Adrenal gland (tissue), 5 donors: ENCODE measurements around the gene NDEL1.

Source experiments
- POLR2A ChIP-seq, 2 donors: fragments of 450-650 bp; IDR thresholded peaks; one replicate each; pipeline ENCODE4 v1.6.1; 2017; ENCODE audit warnings: antibody characterized with exemption in 2 of 2, mild to moderate bottlenecking in 2 of 2, moderate library complexity in 1 of 2
- TF ChIP-seq, protein P1 (sequence below), 6 experiments: fragments of 450-650 bp in 4 of 6; fragments of 200-600 bp in 2 of 6; sonication (generic) in 1 of 6; IDR thresholded peaks; 1 replicate in 5 of 6; 2 replicates in 1 of 6; pipeline versions ENCODE4 v1.5.1 to v1.8.0; 2016 to 2021; ENCODE audit warnings: antibody characterized with exemption in 6 of 6, mild to moderate bottlenecking in 2 of 6, moderate library complexity in 1 of 6
- donor health status: DM: no; HTN: no; CAD: no.

DNA sequence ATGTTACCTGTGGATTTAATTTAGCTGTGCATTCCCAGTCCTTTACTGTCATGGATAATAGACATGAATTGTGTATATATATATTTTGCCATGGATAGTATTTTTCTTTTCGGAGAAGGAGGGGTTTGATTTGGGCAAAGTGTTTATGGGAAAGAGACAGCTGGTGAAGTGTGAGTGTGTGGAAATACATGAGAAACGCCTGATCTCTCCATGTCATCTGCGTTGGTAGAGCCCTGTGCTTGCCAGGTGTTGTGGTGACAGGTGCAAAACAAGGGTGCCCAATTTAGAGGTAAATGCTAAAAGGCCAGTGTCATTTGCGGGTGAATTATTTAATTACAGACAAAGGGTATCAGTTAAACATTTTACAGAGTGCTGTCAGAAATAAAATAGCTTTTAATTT lies 23.4 kb downstream of the NDEL1 start:
- TF ChIP-seq, protein P1, sequence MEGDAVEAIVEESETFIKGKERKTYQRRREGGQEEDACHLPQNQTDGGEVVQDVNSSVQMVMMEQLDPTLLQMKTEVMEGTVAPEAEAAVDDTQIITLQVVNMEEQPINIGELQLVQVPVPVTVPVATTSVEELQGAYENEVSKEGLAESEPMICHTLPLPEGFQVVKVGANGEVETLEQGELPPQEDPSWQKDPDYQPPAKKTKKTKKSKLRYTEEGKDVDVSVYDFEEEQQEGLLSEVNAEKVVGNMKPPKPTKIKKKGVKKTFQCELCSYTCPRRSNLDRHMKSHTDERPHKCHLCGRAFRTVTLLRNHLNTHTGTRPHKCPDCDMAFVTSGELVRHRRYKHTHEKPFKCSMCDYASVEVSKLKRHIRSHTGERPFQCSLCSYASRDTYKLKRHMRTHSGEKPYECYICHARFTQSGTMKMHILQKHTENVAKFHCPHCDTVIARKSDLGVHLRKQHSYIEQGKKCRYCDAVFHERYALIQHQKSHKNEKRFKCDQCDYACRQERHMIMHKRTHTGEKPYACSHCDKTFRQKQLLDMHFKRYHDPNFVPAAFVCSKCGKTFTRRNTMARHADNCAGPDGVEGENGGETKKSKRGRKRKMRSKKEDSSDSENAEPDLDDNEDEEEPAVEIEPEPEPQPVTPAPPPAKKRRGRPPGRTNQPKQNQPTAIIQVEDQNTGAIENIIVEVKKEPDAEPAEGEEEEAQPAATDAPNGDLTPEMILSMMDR (IDR thresholded peaks at IDR 0.05): no peak
- TF ChIP-seq POLR2A (IDR thresholded peaks at IDR 0.05): no peak
